ENCODE results near the gene NRGN. TPM values are rescaled to one million over a fixed set of nuclear protein-coding genes. Genes with fewer than 3 reads are reported as not detected.
A peak's percentile ranks its signal among the peaks of the same experiment; 100 is the strongest.

NRGN gene
- total and polyA plus RNA-seq, 10 of the 15 experiments (the other 5 are each of a cell fraction or from before 2014, with no cell fraction given) = 0.36 to 3.2 (median 1.1) TPM; not detected in 2

- TF ChIP-seq ZNF592 (IDR thresholded peaks at IDR 0.05) = no peak
- no peak for TF ChIP-seq PKNOX1 (IDR thresholded peaks at IDR 0.05)
- TF ChIP-seq ZNF207 (IDR thresholded peaks at IDR 0.05; ENCODE audit: borderline replicate concordance) = no peak
- no peak for TF ChIP-seq IRF4 (IDR thresholded peaks at IDR 0.05; ENCODE audit: low read depth, low read length)
Measured at GRCh38 chr11:124716591-124716990, 23.2 kb upstream of the NRGN start (continued).

DNA sequence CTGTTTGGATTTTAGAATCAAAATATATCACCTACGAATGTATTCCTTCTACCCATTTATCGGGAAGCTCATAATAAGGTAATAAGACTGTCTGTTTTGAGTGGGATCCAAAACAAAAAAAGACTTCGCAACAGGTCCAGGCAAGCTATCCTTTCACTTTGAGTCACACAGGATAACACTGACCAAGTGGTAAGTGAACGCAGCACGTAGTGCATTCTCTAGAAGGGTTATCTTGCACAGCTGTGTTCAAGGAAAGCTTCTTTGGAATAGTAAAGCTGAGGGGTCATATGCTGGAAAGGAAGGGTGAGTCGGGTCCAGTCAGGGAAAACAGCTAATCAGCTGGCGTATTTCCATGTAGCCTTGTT, 22.3 kb upstream of the NRGN start:
- no peaks in the 10 kb centered on the region for H3K79me2 ChIP-seq (ENCODE audit: control insufficient read depth, insufficient read depth, low read length)
- no peak overlapping the region for H3K4me3 ChIP-seq
- ChIA-PET CTCF (interaction anchor here (0.7 to 2.7 kb wide), 6 partner anchors 8 to 48 kb away, joined by 3 to 9 read pairs (median 6); no protein-coding TSS in a partner anchor), POLR2A (interaction anchor here (0.5 to 1.4 kb wide), 3 partner anchors 9 to 29 kb away, joined by 3 to 4 read pairs (median 3); no protein-coding TSS in a partner anchor), SMC1A (ENCODE audit: uncharacterized antibody, unreplicated experiment) (interaction anchor here (0.6 to 1.7 kb wide), 9 partner anchors 8 to 94 kb away, joined by 3 to 5 read pairs (median 3); partner anchors contain the start of gene TBRG1), RAD21 (ENCODE audit: unreplicated experiment) (interaction anchor here (1.0 to 1.4 kb wide), 4 partner anchors 8 to 44 kb away, joined by 3 to 6 read pairs (median 4); partner anchors contain the start of genes NRGN, SIAE and SPA17)
- H2AFZ ChIP-seq (ENCODE audit: control insufficient read depth, low read depth, low read length) = no peak overlapping the region
- no peak overlapping the region for H3K27ac ChIP-seq (ENCODE audit: control insufficient read depth, insufficient read depth)
- no peak overlapping the region for H3K9ac ChIP-seq (ENCODE audit: control insufficient read depth, insufficient read depth, low read length)
- no peak for FAIRE-seq
- in situ Hi-C loops (cut with MboI) (no loop called here), intact Hi-C loops (cut with micrococcal nuclease; ENCODE audit: unreplicated experiment) (loop anchor here (2.0 kb wide), 1 partner anchor 43 kb away; no protein-coding TSS in a partner anchor)
- DNase-seq (ENCODE audit: low read depth, low spot score) = no peak
- WGBS (ENCODE audit: insufficient coverage, insufficient replicate concordance, low lambda C conversion rate, missing lambda C conversion rate) = 36% methylated on average over 7 of the region's 7 CpGs
- ATAC-seq = peak; percentile 82
- no peaks in the 10 kb centered on the region for H3K9me3 ChIP-seq (replicated peaks; ENCODE audit: control insufficient read depth, insufficient read depth, low read length)
- H3K36me3 ChIP-seq (ENCODE audit: control insufficient read depth in 2 of 2, insufficient read depth in 2 of 2, low read length in 1 of 2) = no peaks in the 10 kb centered on the region
- peak overlapping the region; percentile 74; the same call in 1 of the 2 replicates for H3K4me2 ChIP-seq (ENCODE audit: control insufficient read depth, insufficient read depth)
- no TSS peak for BruUV-seq (replicated peaks)
- no peaks in the 10 kb centered on the region for H4K20me1 ChIP-seq (ENCODE audit: control insufficient read depth, insufficient read depth)
- H3K27me3 ChIP-seq (replicated peaks in 1 of 2; ENCODE audit: control insufficient read depth in 2 of 2, insufficient read depth in 2 of 2, low read length in 1 of 2) = peaks cover 0 to 13% of the 10 kb centered on the region in 2 experiments; a peak in 2 of 4 replicates
- H3K4me1 ChIP-seq (ENCODE audit: control insufficient read depth, insufficient read depth, low read length) = no peaks in the 10 kb centered on the region; the same call in 1 of the 2 replicates
- TF ChIP-seq EP300 (IDR thresholded peaks at IDR 0.05; ENCODE audit: borderline replicate concordance in 1 of 2, control insufficient read depth in 1 of 2, low read depth in 2 of 2, low read length in 2 of 2) (peak in 1 of 2 experiments; percentile 68; a peak in 1 of 4 replicates), MTA2 (IDR thresholded peaks at IDR 0.05; ENCODE audit: low read depth) (peak; percentile 55), CHD1 (IDR thresholded peaks at IDR 0.05; ENCODE audit: low read depth, low read length) (peak; percentile 68; the same call in 1 of the 2 replicates), JUNB (IDR thresholded peaks at IDR 0.05) (peak; percentile 64; the same call in 1 of the 2 replicates), TCF3 (IDR thresholded peaks at IDR 0.05; ENCODE audit: borderline replicate concordance, insufficient read depth, low read depth, low read length) (no peak), DPF2 (IDR thresholded peaks at IDR 0.05) (peak; percentile 22; the same call in 1 of the 2 replicates), SKIL (IDR thresholded peaks at IDR 0.05; ENCODE audit: low read depth, poor library complexity, severe bottlenecking) (peak; percentile 49), RUNX3 (IDR thresholded peaks at IDR 0.05; ENCODE audit: low read length) (peak; percentile 47; the same call in 1 of the 2 replicates), NR2F1 (conservative IDR thresholded peaks at IDR 0.05) (no peak), IKZF1 (conservative IDR thresholded peaks at IDR 0.05) (peak; percentile 12; the same call in 1 of the 2 replicates), LARP7 (IDR thresholded peaks at IDR 0.05) (no peak), IRF4 (IDR thresholded peaks at IDR 0.05; ENCODE audit: low read depth, low read length) (peak; percentile 69; the same call in 1 of the 2 replicates), IKZF2 (IDR thresholded peaks at IDR 0.05) (peak; percentile 33 to 74; a peak in 3 of 4 replicates)

All from GM12878 (cell line).